ENCODE data around the gene SBF2. TPM values are rescaled to one million over a fixed set of nuclear protein-coding genes. Genes with fewer than 3 reads are reported as not detected.

SBF2 gene
- total and polyA plus RNA-seq, 2 donors (not counting 1 experiment from before 2014, with no cell fraction given), result 5.6 to 17.7 TPM

- DNase-seq (no peak), ATAC-seq (ENCODE audit: low read depth) (no peak)
- H3K4me1 ChIP-seq (ENCODE audit: control insufficient read depth in 2 of 2, insufficient read depth in 2 of 2, low read length in 2 of 2), result no peaks in the 10 kb centered on the region
- peaks cover 0 to 2% (median 0%) of the 10 kb centered on the region in 3 donors for H3K9me3 ChIP-seq (ENCODE audit: control extremely low read depth in 1 of 3, control insufficient read depth in 2 of 3, insufficient read depth in 1 of 3, low read length in 2 of 3)
- H3K27me3 ChIP-seq (replicated peaks in 1 of 4; ENCODE audit: control extremely low read depth in 1 of 4, control insufficient read depth in 3 of 4, insufficient read depth in 4 of 4, low read length in 3 of 4), result no peaks in the 10 kb centered on the region
- WGBS (ENCODE audit: insufficient coverage), result no CpG with 5 or more reads among the region's 2 CpGs
- no peak overlapping the region for H3K9ac ChIP-seq (ENCODE audit: low read length)
- H2AFZ ChIP-seq (ENCODE audit: insufficient read depth, low read depth, low read length, poor library complexity, severe bottlenecking), result no peak overlapping the region
- POLR2A ChIA-PET, result no interaction called here
- no peak overlapping the region for H3K4me3 Mint-ChIP-seq
- H4K20me1 ChIP-seq (ENCODE audit: control insufficient read depth, insufficient read depth, low read length, poor library complexity, severe bottlenecking), result no peaks in the 10 kb centered on the region
- no peaks in the 10 kb centered on the region for H3K79me2 ChIP-seq (ENCODE audit: control insufficient read depth, insufficient read depth, low read length)
- no peak overlapping the region for H3K27ac ChIP-seq (ENCODE audit: low read length in 2 of 2)
- peaks cover 7% of the 10 kb centered on the region for H3K4me1 Mint-ChIP-seq
- H3K27ac Mint-ChIP-seq, result no peak overlapping the region
- no peak for TF ChIP-seq CTCF (IDR thresholded peaks at IDR 0.05)
- no peak for TF ChIP-seq EZH2 (IDR thresholded peaks at IDR 0.05; ENCODE audit: borderline replicate concordance, insufficient read depth, low read depth, low read length, poor library complexity, severe bottlenecking)
- H3K36me3 ChIP-seq (replicated peaks in 1 of 2; ENCODE audit: control extremely low read depth in 1 of 2, control insufficient read depth in 1 of 2, extremely low read depth in 1 of 2, insufficient read depth in 2 of 2, low read length in 1 of 2), result no peaks in the 10 kb centered on the region
- H3K9me3 Mint-ChIP-seq (ENCODE audit: insufficient read depth), result no peaks in the 10 kb centered on the region
- H3K4me2 ChIP-seq (replicated peaks; ENCODE audit: low read depth, low read length, poor library complexity, severe bottlenecking), result no peak overlapping the region
- CTCF ChIA-PET, result no interaction called here
- no peak overlapping the region for H3K4me3 ChIP-seq (ENCODE audit: control extremely low read depth in 1 of 5, extremely low read depth in 1 of 5, insufficient read depth in 1 of 5, low read depth in 2 of 5, low read length in 4 of 5)
- no peaks in the 10 kb centered on the region for H3K27me3 Mint-ChIP-seq
- intact Hi-C loops (cut with micrococcal nuclease), result no loop called here
Observed at GRCh38 chr11:10243896-10244575, 50.0 kb downstream of the SBF2 start.

GRCh38 chr11:10236840-10237239 lies 57.2 kb downstream of the SBF2 start:
- H3K4me2 ChIP-seq (replicated peaks; ENCODE audit: low read depth, low read length, poor library complexity, severe bottlenecking), result no peak overlapping the region
- no peaks in the 10 kb centered on the region for H3K79me2 ChIP-seq (ENCODE audit: control insufficient read depth, insufficient read depth, low read length)
- DNase-seq, result no peak
- TF ChIP-seq EZH2 (IDR thresholded peaks at IDR 0.05; ENCODE audit: borderline replicate concordance, insufficient read depth, low read depth, low read length, poor library complexity, severe bottlenecking) (no peak), CTCF (IDR thresholded peaks at IDR 0.05) (no peak)
- no peaks in the 10 kb centered on the region for H3K36me3 ChIP-seq (replicated peaks in 1 of 2; ENCODE audit: control extremely low read depth in 1 of 2, control insufficient read depth in 1 of 2, extremely low read depth in 1 of 2, insufficient read depth in 2 of 2, low read length in 1 of 2)
- H3K27me3 Mint-ChIP-seq, result peaks cover 4% of the 10 kb centered on the region
- intact Hi-C loops (cut with micrococcal nuclease), result no loop called here
- H4K20me1 ChIP-seq (ENCODE audit: control insufficient read depth, insufficient read depth, low read length, poor library complexity, severe bottlenecking), result no peaks in the 10 kb centered on the region
- no peak for ATAC-seq (ENCODE audit: low read depth)
- H3K9me3 ChIP-seq (ENCODE audit: control extremely low read depth in 1 of 3, control insufficient read depth in 2 of 3, insufficient read depth in 1 of 3, low read length in 2 of 3), result peaks cover 0 to 7% (median 1%) of the 10 kb centered on the region in 3 donors
- CTCF ChIA-PET, result no interaction called here
- no peaks in the 10 kb centered on the region for H3K9me3 Mint-ChIP-seq (ENCODE audit: insufficient read depth)
- H3K27ac ChIP-seq (ENCODE audit: low read length in 2 of 2), result no peak overlapping the region
- WGBS (ENCODE audit: insufficient coverage), result no CpG with 5 or more reads among the region's 1 CpG
- no peaks in the 10 kb centered on the region for H3K27me3 ChIP-seq (replicated peaks in 1 of 4; ENCODE audit: control extremely low read depth in 1 of 4, control insufficient read depth in 3 of 4, insufficient read depth in 4 of 4, low read length in 3 of 4)
- H3K4me1 ChIP-seq (ENCODE audit: control insufficient read depth in 2 of 2, insufficient read depth in 2 of 2, low read length in 2 of 2), result no peaks in the 10 kb centered on the region
- no peak overlapping the region for H3K4me3 Mint-ChIP-seq
- no peak overlapping the region for H3K9ac ChIP-seq (ENCODE audit: low read length)
- no peaks in the 10 kb centered on the region for H3K4me1 Mint-ChIP-seq
- POLR2A ChIA-PET, result no interaction called here
- no peak overlapping the region for H3K27ac Mint-ChIP-seq
- H2AFZ ChIP-seq (ENCODE audit: insufficient read depth, low read depth, low read length, poor library complexity, severe bottlenecking), result no peak overlapping the region
- no peak overlapping the region for H3K4me3 ChIP-seq (ENCODE audit: control extremely low read depth in 1 of 5, extremely low read depth in 1 of 5, insufficient read depth in 1 of 5, low read depth in 2 of 5, low read length in 4 of 5)

Data from B cell (primary cell).